HL-60 (cell line): Measurements from ENCODE around the gene C16orf74.

Source experiments
- CTCF ChIP-seq: IDR thresholded peaks from one replicate; pipeline ENCODE4 v1.5.1; 2011; ENCODE audit warnings: low read length, control low read depth, inconsistent platforms; ENCODE audit not compliant: insufficient read depth
- POLR2AphosphoS5 ChIP-seq: IDR thresholded peaks from 2 replicates; pipeline ENCODE4 v1.6.1; 2012; ENCODE audit warnings: low read depth
- REST ChIP-seq: IDR thresholded peaks from 2 replicates; pipeline ENCODE4 v1.6.1; 2012; ENCODE audit warnings: low read depth; ENCODE audit not compliant: insufficient replicate concordance
- SPI1 ChIP-seq: IDR thresholded peaks from 2 replicates; pipeline ENCODE4 v1.6.1; 2012; ENCODE audit warnings: low read depth, mild to moderate bottlenecking, borderline replicate concordance

- TF ChIP-seq POLR2AphosphoS5 (no peak), CTCF (no peak), SPI1 (no peak), REST (no peak)
Observed at GRCh38 chr16:85724936-85725335, 26.0 kb downstream of the C16orf74 start.
